ENCODE results near the gene MGMT. TPM values are rescaled to one million over a fixed set of nuclear protein-coding genes. Genes with fewer than 3 reads are reported as not detected.

The MGMT gene
- total and polyA plus RNA-seq, 2 donors from 2014 or later, result 25.9 to 70.0 TPM

DNA sequence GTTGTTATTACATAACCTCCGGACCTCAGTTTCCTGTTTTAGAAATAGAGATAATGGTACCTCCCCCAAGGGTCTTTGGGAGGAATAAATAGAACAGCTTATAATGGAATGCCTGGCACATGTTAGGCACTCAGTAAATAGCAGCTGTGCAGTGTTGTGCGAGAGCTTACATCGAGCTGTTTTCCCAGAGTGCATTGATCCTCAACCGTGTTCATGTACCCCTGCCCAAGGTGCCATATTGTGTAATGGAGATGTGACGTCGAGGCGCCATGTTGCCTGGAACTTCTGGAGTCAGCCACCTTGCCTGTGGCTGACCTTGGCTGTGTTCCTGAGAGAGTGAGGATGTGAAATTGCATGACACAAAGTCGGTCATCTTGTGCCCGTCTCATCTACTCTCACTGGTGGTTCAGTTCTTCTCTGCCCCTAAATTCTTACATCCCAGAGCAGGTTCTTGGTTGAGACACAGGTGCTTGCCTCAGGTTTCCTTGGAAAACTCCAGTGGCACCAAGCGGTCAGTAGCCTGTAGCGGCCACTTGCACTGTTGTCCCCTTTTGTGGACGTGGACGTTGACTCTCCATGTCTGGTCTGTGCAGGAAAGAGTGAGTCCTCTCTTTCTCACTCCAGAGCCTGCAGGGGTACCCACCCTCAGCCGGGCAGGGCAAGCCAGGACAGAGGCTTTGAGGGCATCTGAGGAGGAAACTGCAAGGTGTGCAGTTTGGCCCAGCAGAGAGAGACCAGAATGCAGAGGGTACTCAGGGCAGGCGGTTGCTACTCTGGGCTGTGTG lies 230.6 kb downstream of the MGMT start:
- no peaks in the 10 kb centered on the region for H3K4me1 ChIP-seq (ENCODE audit: control insufficient read depth in 2 of 3, insufficient read depth in 2 of 3, low read depth in 1 of 3, low read length in 3 of 3)
- H3K27ac ChIP-seq (ENCODE audit: low read depth in 2 of 2, low read length in 2 of 2), result no peak overlapping the region
- intact Hi-C loops (cut with DNase I), result no loop called here
- H3K27me3 ChIP-seq (ENCODE audit: control insufficient read depth, insufficient read depth, low read length), result no peaks in the 10 kb centered on the region
- TF ChIP-seq, protein P1, sequence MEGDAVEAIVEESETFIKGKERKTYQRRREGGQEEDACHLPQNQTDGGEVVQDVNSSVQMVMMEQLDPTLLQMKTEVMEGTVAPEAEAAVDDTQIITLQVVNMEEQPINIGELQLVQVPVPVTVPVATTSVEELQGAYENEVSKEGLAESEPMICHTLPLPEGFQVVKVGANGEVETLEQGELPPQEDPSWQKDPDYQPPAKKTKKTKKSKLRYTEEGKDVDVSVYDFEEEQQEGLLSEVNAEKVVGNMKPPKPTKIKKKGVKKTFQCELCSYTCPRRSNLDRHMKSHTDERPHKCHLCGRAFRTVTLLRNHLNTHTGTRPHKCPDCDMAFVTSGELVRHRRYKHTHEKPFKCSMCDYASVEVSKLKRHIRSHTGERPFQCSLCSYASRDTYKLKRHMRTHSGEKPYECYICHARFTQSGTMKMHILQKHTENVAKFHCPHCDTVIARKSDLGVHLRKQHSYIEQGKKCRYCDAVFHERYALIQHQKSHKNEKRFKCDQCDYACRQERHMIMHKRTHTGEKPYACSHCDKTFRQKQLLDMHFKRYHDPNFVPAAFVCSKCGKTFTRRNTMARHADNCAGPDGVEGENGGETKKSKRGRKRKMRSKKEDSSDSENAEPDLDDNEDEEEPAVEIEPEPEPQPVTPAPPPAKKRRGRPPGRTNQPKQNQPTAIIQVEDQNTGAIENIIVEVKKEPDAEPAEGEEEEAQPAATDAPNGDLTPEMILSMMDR (IDR thresholded peaks at IDR 0.05; ENCODE audit: borderline replicate concordance, extremely low read depth, insufficient read depth), result no peak
- no peaks in the 10 kb centered on the region for H3K9me3 ChIP-seq (ENCODE audit: control insufficient read depth in 2 of 3, insufficient read depth in 1 of 3, low read length in 3 of 3)
- DNase-seq, result no peak
- FAIRE-seq, result no peak
- no peak overlapping the region for H3K9ac ChIP-seq (ENCODE audit: low read length in 3 of 3)
- H3K36me3 ChIP-seq (ENCODE audit: control insufficient read depth in 2 of 3, insufficient read depth in 3 of 3, low read length in 3 of 3), result no peaks in the 10 kb centered on the region
- no peak overlapping the region for H3K4me3 ChIP-seq (ENCODE audit: low read length in 3 of 3)

- intact Hi-C loops (cut with DNase I), result no loop called here
- TF ChIP-seq, protein P1 (IDR thresholded peaks at IDR 0.05; ENCODE audit: borderline replicate concordance, extremely low read depth, insufficient read depth), result no peak
- Histone ChIP-seq H3K4me1 (ENCODE audit: control insufficient read depth in 2 of 3, insufficient read depth in 2 of 3, low read depth in 1 of 3, low read length in 3 of 3) (no peaks in the 10 kb centered on the region), H3K4me3 (ENCODE audit: low read length in 3 of 3) (no peak overlapping the region), H3K36me3 (ENCODE audit: control insufficient read depth in 2 of 3, insufficient read depth in 3 of 3, low read length in 3 of 3) (no peaks in the 10 kb centered on the region), H3K9me3 (ENCODE audit: control insufficient read depth in 2 of 3, insufficient read depth in 1 of 3, low read length in 3 of 3) (no peaks in the 10 kb centered on the region), H3K27ac (ENCODE audit: low read depth in 2 of 2, low read length in 2 of 2) (no peak overlapping the region), H3K9ac (ENCODE audit: low read length in 3 of 3) (no peak overlapping the region), H3K27me3 (ENCODE audit: control insufficient read depth, insufficient read depth, low read length) (no peaks in the 10 kb centered on the region)
- no peak for FAIRE-seq
- DNase-seq, result no peak
Observed at GRCh38 chr10:129699722-129700340, 232.8 kb downstream of the MGMT start.

- H3K27ac ChIP-seq (ENCODE audit: low read depth in 2 of 2, low read length in 2 of 2), result no peak overlapping the region
- intact Hi-C loops (cut with DNase I), result no loop called here
- H3K4me1 ChIP-seq (ENCODE audit: control insufficient read depth in 2 of 3, insufficient read depth in 2 of 3, low read depth in 1 of 3, low read length in 3 of 3), result no peaks in the 10 kb centered on the region
- DNase-seq, result no peak
- FAIRE-seq, result no peak
- TF ChIP-seq, protein P1 (IDR thresholded peaks at IDR 0.05; ENCODE audit: borderline replicate concordance, extremely low read depth, insufficient read depth), result no peak
- no peak overlapping the region for H3K9ac ChIP-seq (ENCODE audit: low read length in 3 of 3)
- no peak overlapping the region for H3K4me3 ChIP-seq (ENCODE audit: low read length in 3 of 3)
- no peaks in the 10 kb centered on the region for H3K27me3 ChIP-seq (ENCODE audit: control insufficient read depth, insufficient read depth, low read length)
- no peaks in the 10 kb centered on the region for H3K9me3 ChIP-seq (ENCODE audit: control insufficient read depth in 2 of 3, insufficient read depth in 1 of 3, low read length in 3 of 3)
- no peaks in the 10 kb centered on the region for H3K36me3 ChIP-seq (ENCODE audit: control insufficient read depth in 2 of 3, insufficient read depth in 3 of 3, low read length in 3 of 3)
Observed at GRCh38 chr10:129702605-129703004, 235.6 kb downstream of the MGMT start.
